WTC11 (cell line): ENCODE measurements around the gene CLEC4M.

Experiments
- ETV6 ChIP-seq: sonication (generic); formaldehyde crosslinking; IDR thresholded peaks from 2 replicates; pipeline ENCODE4 v1.8.1; 2022; ENCODE audit warnings: mild to moderate bottlenecking, missing genetic modification reagents
- FOXJ3 ChIP-seq: sonication (generic); formaldehyde crosslinking; IDR thresholded peaks from 2 replicates; pipeline ENCODE4 v1.9.0; 2021; ENCODE audit warnings: missing genetic modification reagents, mild to moderate bottlenecking, borderline replicate concordance
- FOXK1 ChIP-seq: sonication (generic); formaldehyde crosslinking; IDR thresholded peaks from 2 replicates; pipeline ENCODE4 v1.8.0; 2022; ENCODE audit warnings: mild to moderate bottlenecking, moderate library complexity, missing genetic modification reagents
- IRF1 ChIP-seq: sonication (generic); formaldehyde crosslinking; IDR thresholded peaks from 2 replicates; pipeline ENCODE4 v1.8.0; 2023; ENCODE audit warnings: missing genetic modification reagents
- MXD4 ChIP-seq: fragments of 250-450 bp; sonication (Bioruptor Pico); IDR thresholded peaks from 2 replicates; pipeline ENCODE4 v1.8.0; 2021; ENCODE audit warnings: mild to moderate bottlenecking, moderate library complexity, borderline replicate concordance
- SMAD4 ChIP-seq: sonication (generic); formaldehyde crosslinking; IDR thresholded peaks from 2 replicates; pipeline ENCODE4 v1.8.0; 2022; ENCODE audit warnings: mild to moderate bottlenecking, missing genetic modification reagents
- SP1 ChIP-seq: sonication (generic); formaldehyde crosslinking; conservative IDR thresholded peaks from 2 replicates; pipeline ENCODE4 v1.8.1; 2022; ENCODE audit warnings: missing genetic modification reagents
- STAT6 ChIP-seq: sonication (generic); formaldehyde crosslinking; conservative IDR thresholded peaks from 2 replicates; pipeline ENCODE4 v1.8.1; 2023; ENCODE audit warnings: mild to moderate bottlenecking, low read depth, missing genetic modification reagents, moderate library complexity
- USF2 ChIP-seq: sonication (generic); formaldehyde crosslinking; IDR thresholded peaks from 2 replicates; pipeline ENCODE4 v1.8.1; 2023; ENCODE audit warnings: mild to moderate bottlenecking, missing genetic modification reagents, moderate library complexity
- TF ChIP-seq, protein P1 (sequence below): fragments of 200-600 bp; IDR thresholded peaks from 2 replicates; pipeline ENCODE4 v1.8.0; 2022; ENCODE audit warnings: antibody characterized with exemption
- TF ChIP-seq, protein P2 (sequence below): sonication (generic); formaldehyde crosslinking; IDR thresholded peaks from 2 replicates; pipeline ENCODE4 v1.8.1; 2023; ENCODE audit warnings: mild to moderate bottlenecking, missing genetic modification reagents, moderate library complexity
- TF ChIP-seq, protein P3 (sequence below): sonication (generic); formaldehyde crosslinking; IDR thresholded peaks from 2 replicates; pipeline ENCODE4 v1.8.0; 2022; ENCODE audit warnings: mild to moderate bottlenecking, missing genetic modification reagents
- TF ChIP-seq, protein P4 (sequence below): sonication (generic); formaldehyde crosslinking; conservative IDR thresholded peaks from 2 replicates; pipeline ENCODE4 v1.8.1; 2022; ENCODE audit warnings: mild to moderate bottlenecking, missing genetic modification reagents

- TF ChIP-seq, protein P1, sequence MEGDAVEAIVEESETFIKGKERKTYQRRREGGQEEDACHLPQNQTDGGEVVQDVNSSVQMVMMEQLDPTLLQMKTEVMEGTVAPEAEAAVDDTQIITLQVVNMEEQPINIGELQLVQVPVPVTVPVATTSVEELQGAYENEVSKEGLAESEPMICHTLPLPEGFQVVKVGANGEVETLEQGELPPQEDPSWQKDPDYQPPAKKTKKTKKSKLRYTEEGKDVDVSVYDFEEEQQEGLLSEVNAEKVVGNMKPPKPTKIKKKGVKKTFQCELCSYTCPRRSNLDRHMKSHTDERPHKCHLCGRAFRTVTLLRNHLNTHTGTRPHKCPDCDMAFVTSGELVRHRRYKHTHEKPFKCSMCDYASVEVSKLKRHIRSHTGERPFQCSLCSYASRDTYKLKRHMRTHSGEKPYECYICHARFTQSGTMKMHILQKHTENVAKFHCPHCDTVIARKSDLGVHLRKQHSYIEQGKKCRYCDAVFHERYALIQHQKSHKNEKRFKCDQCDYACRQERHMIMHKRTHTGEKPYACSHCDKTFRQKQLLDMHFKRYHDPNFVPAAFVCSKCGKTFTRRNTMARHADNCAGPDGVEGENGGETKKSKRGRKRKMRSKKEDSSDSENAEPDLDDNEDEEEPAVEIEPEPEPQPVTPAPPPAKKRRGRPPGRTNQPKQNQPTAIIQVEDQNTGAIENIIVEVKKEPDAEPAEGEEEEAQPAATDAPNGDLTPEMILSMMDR: no peak
- no peak for TF ChIP-seq ETV6 (CRISPR knock-in tag)
- TF ChIP-seq, protein P2, sequence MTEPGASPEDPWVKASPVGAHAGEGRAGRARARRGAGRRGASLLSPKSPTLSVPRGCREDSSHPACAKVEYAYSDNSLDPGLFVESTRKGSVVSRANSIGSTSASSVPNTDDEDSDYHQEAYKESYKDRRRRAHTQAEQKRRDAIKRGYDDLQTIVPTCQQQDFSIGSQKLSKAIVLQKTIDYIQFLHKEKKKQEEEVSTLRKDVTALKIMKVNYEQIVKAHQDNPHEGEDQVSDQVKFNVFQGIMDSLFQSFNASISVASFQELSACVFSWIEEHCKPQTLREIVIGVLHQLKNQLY (CRISPR knock-in tag): no peak
- no peak for TF ChIP-seq SMAD4
- TF ChIP-seq FOXJ3 (CRISPR knock-in tag): no peak
- no peak for TF ChIP-seq SP1 (CRISPR knock-in tag)
- TF ChIP-seq STAT6 (CRISPR knock-in tag): no peak
- TF ChIP-seq, protein P3, sequence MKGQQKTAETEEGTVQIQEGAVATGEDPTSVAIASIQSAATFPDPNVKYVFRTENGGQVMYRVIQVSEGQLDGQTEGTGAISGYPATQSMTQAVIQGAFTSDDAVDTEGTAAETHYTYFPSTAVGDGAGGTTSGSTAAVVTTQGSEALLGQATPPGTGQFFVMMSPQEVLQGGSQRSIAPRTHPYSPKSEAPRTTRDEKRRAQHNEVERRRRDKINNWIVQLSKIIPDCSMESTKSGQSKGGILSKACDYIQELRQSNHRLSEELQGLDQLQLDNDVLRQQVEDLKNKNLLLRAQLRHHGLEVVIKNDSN: no peak
- TF ChIP-seq FOXK1 (CRISPR knock-in tag): no peak
- no peak for TF ChIP-seq USF2 (CRISPR knock-in tag)
- TF ChIP-seq, protein P4, sequence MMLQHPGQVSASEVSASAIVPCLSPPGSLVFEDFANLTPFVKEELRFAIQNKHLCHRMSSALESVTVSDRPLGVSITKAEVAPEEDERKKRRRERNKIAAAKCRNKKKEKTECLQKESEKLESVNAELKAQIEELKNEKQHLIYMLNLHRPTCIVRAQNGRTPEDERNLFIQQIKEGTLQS (CRISPR knock-in tag): no peak
- TF ChIP-seq MXD4 (CRISPR knock-in tag): no peak
- TF ChIP-seq IRF1: no peak
These were observed 8.0 kb downstream of the CLEC4M start for GRCh38 chr19:7771072-7771471.
